G401.6 (cell line): ENCODE data around the gene FBXL12.
"Not testable (repeated sequence)": the region's sequence is repeated elsewhere in the genome, so short reads cannot be mapped to it uniquely, and the experiment has no call there.

Experiments used
- FAIRE-seq: peaks from 2 replicates; lab custom pipeline; 2012; peaks lifted over from hg19 to GRCh38; lab: Jason Lieb, UNC

The FBXL12 gene, protein sequence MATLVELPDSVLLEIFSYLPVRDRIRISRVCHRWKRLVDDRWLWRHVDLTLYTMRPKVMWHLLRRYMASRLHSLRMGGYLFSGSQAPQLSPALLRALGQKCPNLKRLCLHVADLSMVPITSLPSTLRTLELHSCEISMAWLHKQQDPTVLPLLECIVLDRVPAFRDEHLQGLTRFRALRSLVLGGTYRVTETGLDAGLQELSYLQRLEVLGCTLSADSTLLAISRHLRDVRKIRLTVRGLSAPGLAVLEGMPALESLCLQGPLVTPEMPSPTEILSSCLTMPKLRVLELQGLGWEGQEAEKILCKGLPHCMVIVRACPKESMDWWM

GRCh38 chr19:9818734-9819595 is at the start of gene FBXL12:
Gene FBXL12 (minus strand): TSS chr19:9819079. CDS start chr19:9818813, 266 bp downstream.
- peak; percentile 98 for FAIRE-seq

- FAIRE-seq: no peak
Measured at GRCh38 chr19:9865732-9866501, 47.0 kb upstream of the FBXL12 start.

DNA sequence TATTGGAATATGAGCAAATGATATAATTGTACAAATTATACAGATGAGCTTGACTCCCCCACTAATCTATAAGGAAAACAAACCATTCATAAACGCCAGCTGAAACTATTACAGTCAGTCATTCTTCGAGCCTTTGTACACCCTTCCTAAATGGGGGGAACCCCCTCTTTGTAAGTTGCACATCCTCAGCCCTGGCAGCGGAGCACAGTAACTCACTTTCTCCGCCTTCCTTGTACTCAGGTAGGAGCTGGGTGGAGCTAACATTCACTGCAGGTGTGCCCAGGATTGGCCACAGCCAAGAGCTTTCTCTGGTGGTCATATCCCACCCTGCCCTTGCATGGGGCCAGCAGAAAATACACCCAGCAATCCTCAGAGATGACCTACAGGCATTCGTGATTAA is 44.9 kb upstream of the FBXL12 start:
- FAIRE-seq: no peak

- FAIRE-seq: no peak
Measured at GRCh38 chr19:9862938-9863337, 44.1 kb upstream of the FBXL12 start.

DNA sequence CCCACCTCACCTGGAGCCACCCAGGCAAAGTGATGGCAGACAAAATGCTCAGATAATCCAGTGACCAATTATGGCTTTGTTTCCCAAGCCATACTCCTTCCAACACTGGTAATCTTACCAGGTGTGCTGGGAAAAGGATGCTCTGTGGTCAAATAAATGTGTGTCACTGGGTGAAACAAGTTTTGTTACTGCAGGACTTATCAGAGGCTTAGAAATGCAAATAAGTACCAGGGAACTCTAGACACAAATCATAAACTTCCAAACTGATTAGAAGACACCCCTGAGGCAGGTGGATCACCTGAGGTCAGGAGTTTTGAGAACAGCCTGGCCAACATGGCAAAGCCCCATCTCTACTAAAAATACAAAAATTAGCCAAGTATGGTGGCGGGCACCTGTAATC is 42.6 kb upstream of the FBXL12 start:
- no peak for FAIRE-seq

DNA sequence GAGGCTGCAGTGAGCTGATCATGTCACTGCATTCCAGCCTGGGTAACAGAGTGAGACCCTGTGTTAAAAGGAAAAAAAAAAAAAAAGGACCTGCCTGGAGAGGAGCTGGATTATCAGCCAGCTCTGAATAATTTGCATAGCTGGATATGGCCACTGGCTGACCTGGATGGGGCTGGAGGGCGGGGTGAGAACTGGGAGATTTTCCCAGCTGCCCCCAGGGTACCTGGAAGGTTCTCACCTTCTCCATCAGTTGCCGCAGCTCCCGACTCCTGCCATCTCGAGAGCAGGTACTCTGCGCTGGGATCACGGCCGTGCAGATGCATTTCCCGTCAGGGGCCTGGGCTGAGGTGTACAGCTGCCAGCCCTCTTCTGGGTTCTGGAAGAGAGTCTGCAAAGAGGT is 41.5 kb upstream of the FBXL12 start:
- FAIRE-seq: no peak

DNA sequence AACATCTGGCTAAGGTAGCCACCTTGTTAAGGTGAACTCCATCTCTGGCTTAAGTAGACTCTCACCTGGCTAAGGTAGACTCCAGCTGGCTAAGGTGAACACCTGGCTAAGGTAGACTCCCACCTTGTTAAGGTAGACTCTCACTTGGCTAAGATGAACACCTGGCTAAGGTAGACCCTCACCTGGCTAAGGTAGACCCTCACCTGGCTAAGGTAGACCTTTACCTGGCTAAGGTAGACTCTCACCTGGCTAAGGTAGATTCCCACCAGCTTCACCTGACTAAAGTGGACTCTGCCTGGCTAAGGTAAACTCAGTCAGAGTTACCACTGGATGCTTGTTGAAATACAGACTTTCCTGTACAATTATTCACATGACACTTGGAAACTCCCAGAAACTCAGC is 39.9 kb upstream of the FBXL12 start:
- no peak for FAIRE-seq

DNA sequence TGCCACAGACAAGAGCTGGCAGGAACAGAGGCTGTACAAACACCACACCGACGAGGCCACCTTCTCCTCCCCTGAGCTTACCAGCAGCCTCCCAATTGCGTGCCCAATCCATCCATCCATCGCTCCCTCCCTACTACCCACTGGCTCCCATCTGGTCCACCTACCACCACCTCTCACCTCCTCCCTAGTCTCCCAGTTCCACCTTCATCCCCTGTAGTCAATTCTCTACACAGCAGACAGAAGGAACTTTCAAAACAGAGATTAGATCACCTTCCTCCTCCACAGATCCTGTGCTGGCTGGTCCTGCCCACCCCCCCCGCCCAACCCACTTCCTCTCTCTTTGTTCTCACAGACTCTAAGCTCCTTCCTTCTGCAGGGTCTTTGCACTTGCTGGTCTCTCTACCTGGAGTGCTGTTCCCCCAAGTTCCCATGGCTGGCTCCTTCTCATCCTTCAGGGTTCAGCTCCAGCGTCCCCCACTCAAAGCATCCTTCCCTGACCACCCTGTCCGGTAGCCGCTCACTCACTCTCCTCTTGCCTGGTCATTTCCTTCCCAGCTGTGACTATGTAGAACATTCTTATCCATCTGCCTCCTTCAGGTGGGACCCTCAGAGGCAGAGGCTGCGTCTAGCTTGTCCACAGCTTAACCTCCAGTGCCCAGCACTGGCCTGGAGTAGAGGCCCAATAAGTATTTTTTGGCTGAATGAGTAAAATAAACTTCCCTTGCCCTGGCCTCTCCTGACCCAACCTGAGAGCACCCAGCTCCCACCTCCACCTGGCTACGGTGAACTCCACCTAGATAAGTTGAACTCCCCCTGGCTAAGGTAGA is 39.3 kb upstream of the FBXL12 start:
- FAIRE-seq: no peak

DNA sequence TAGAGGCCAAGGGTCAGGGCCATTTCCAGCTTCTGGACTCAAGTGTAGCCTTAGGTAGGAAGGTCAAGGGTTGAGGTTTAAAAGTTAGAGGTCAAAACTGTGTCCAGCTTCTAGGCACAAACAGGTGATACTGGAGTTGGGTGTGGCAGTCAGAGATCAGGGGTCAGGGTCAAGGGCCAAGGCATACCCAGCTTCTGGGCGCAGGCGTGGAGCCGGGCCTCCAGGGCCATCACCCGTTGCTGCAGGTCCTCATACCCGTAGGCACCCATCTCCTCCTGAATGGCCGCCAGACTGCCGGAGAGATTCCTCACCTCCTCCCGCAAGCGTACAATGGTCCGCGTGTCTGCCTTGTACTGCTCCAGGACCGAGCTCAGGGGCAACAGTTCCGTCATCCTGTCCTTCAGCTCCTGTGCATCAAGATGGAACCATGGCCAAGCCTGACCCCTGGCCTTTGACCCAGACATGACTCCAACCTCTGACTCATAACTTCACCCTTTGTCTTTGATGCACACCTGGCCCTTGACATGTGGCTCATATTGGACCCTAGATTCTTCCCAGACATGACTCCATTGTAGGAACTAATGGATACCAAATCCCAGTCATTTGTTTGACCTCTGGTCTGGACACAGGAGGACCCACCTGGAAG is 38.3 kb upstream of the FBXL12 start:
- no peak for FAIRE-seq

- FAIRE-seq: no peak
Measured at GRCh38 chr19:9856609-9857008, 37.7 kb upstream of the FBXL12 start.

DNA sequence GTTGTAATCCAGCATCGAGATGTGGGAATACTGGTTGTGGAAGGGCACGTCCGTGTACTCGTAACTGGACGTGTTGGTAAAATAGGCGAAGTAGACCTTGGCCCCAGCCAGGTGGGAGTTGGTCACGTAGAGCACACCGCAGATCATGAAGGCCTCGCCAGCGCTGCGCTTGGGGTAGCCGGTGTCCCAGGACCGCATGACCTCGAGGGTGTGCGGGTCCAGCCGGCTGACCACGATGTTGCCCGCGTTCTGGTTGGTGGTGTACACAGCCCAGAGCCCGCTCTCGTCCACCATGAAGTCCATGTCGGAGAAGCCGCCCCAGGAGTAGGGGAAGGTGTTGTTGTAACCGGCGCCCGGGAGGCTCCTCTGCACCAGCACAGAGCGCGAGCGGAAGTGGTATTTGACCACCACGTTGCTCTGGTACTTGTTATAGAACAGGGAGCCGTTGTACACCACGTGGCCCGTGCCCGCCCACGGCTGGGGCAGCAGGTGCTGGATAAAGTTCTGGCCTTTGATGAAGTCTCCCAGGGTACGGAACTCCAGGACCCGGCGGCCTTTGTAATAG is 35.5 kb upstream of the FBXL12 start:
- no peak for FAIRE-seq

GRCh38 chr19:9850235-9850959 is 31.5 kb upstream of the FBXL12 start:
- FAIRE-seq: no peak

GRCh38 chr19:9849791-9850190 is 30.9 kb upstream of the FBXL12 start:
- no peak for FAIRE-seq

DNA sequence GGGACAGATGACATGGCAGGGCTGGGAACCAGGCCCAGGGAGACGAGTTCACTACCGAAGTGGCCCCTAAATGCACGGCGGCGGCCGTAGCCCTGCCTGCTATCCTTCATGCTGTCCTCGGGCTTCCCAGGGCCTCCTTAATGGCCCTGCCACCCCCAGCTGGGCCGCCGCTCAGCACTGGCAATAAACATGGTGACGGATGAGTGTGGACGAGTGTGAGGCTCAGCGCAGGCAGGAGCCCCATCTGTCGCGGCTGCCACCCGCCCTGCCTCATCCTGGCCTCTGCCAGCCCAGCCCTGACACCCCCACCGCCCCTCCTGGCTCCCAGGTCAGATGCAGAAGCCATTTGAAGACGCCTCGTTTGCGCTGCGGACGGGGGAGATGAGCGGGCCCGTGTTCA is 29.9 kb upstream of the FBXL12 start:
- no peak for FAIRE-seq

- FAIRE-seq: no peak
Measured at GRCh38 chr19:9848060-9848459, 29.2 kb upstream of the FBXL12 start.

GRCh38 chr19:9847087-9847671 is 28.3 kb upstream of the FBXL12 start:
- FAIRE-seq: no peak

- FAIRE-seq: not testable (repeated sequence)
Measured at GRCh38 chr19:9843626-9844273, 24.9 kb upstream of the FBXL12 start.

DNA sequence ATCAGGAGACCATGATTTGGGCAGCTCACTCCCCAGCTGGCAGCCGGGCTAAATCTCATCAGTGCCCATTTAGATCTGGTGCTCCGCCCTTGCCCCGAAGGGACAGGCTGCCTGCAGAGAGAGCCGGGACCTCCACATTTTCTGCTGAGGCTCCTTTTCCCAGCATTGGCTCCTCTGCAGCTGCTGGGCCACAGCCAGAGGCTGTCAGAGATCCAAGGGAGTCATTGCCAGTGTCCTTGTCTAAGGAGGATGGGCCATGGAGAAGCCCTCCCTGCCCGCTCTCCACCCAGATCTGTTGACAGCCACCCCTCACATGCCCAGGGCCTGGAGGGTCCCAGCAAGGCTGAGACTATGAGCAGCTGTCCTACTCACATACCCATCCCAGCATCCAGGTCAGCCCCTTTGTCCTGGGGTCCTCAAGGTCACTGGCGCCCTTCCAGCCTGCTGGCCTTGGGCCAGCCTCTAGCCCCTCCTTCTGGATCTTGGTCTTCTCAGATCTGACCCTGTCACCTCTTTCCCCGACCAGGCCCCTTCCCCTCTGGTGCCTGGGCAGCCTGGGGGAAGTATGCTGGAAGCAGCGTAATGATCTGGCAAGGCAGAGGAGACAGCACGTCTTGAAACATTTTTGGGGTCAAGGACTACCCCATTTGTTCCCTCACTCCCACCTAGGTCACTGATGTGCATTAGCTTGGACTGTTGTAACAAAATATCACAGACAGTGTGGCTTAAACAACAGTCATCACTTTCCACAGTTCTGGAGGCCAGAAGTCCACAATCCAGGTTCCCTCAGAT is 24.2 kb upstream of the FBXL12 start:
- no peak for FAIRE-seq

GRCh38 chr19:9839415-9839814 is 20.5 kb upstream of the FBXL12 start:
- no peak for FAIRE-seq
